Mononuclear cell (primary cell): ENCODE data around the gene POLD4. TPM values are rescaled to one million over a fixed set of nuclear protein-coding genes. Genes with fewer than 3 reads are reported as not detected.
A peak's percentile ranks its signal among the peaks of the same experiment; 100 is the strongest.

ENCODE experiments used
- H3K27me3 ChIP-seq: 2 replicates; pipeline ENCODE4 v1.6.0; 2011; ENCODE audit warnings: low read length, control low read depth; ENCODE audit not compliant: insufficient read depth
- H3K4me1 ChIP-seq: 2 replicates; pipeline ENCODE4 v1.5.1; 2011; ENCODE audit warnings: mild to moderate bottlenecking, low read length, control low read depth; ENCODE audit not compliant: insufficient read depth
- H3K4me3 ChIP-seq: 2 replicates; pipeline ENCODE4 v1.5.1; 2011; ENCODE audit warnings: mild to moderate bottlenecking, low read length, moderate library complexity
- H3K9me3 ChIP-seq: 2 replicates; pipeline ENCODE4 v1.5.1; 2011; ENCODE audit warnings: low read depth, mild to moderate bottlenecking, control low read depth, low read length
- total RNA-seq: library from RNA; depleted of rRNA; stranded (reverse); fragments of >200 nt; gene quantifications from one replicate; pipeline ENCODE4 v1.2.3, GENCODE V29; 2012

The POLD4 gene
- total RNA-seq, 1 donor, result 33.9 TPM

GRCh38 chr11:67376873-67377808, 23.8 kb upstream of the POLD4 start:
- no peak overlapping the region for H3K4me3 ChIP-seq
- peaks cover 50% of the 10 kb centered on the region for H3K4me1 ChIP-seq
- H3K9me3 ChIP-seq, result no peaks in the 10 kb centered on the region
- H3K27me3 ChIP-seq, result no peaks in the 10 kb centered on the region

- Histone ChIP-seq H3K27me3 (no peaks in the 10 kb centered on the region), H3K4me1 (peaks cover 50% of the 10 kb centered on the region), H3K9me3 (no peaks in the 10 kb centered on the region), H3K4me3 (no peak overlapping the region)
Observed at GRCh38 chr11:67376063-67376820, 22.9 kb upstream of the POLD4 start.

GRCh38 chr11:67375320-67376055, 22.1 kb upstream of the POLD4 start:
- Histone ChIP-seq H3K27me3 (no peaks in the 10 kb centered on the region), H3K9me3 (no peaks in the 10 kb centered on the region), H3K4me3 (no peak overlapping the region), H3K4me1 (peaks cover 50% of the 10 kb centered on the region)

- Histone ChIP-seq H3K4me1 (peaks cover 50% of the 10 kb centered on the region), H3K4me3 (no peak overlapping the region), H3K27me3 (no peaks in the 10 kb centered on the region), H3K9me3 (no peaks in the 10 kb centered on the region)
Observed at GRCh38 chr11:67374571-67375281, 21.4 kb upstream of the POLD4 start.

GRCh38 chr11:67373648-67374570, 20.6 kb upstream of the POLD4 start:
- Histone ChIP-seq H3K9me3 (no peaks in the 10 kb centered on the region), H3K4me3 (peak overlapping the region; percentile 58), H3K4me1 (peaks cover 50% of the 10 kb centered on the region), H3K27me3 (no peaks in the 10 kb centered on the region)

- H3K4me3 ChIP-seq, result peak within 1 kb of the TSS; percentile 58
- no peaks in the 10 kb centered on the region for H3K27me3 ChIP-seq
- no peaks in the 10 kb centered on the region for H3K9me3 ChIP-seq
- H3K4me1 ChIP-seq, result peaks cover 52% of the 10 kb centered on the region
Observed at GRCh38 chr11:67372993-67373647, 19.8 kb upstream of the POLD4 start, which contains the start of gene CLCF1. TSS of gene CLCF1 (minus strand) at chr11:67373598. CDS start at chr11:67373539, 59 bp downstream.

- H3K4me1 ChIP-seq, result peaks cover 59% of the 10 kb centered on the region
- H3K4me3 ChIP-seq, result peak overlapping the region; percentile 58
- no peaks in the 10 kb centered on the region for H3K9me3 ChIP-seq
- no peaks in the 10 kb centered on the region for H3K27me3 ChIP-seq
Observed at GRCh38 chr11:67372321-67372992, 19.1 kb upstream of the POLD4 start.

- H3K27me3 ChIP-seq, result no peaks in the 10 kb centered on the region
- H3K4me3 ChIP-seq, result peak overlapping the region; percentile 27
- no peaks in the 10 kb centered on the region for H3K9me3 ChIP-seq
- H3K4me1 ChIP-seq, result peaks cover 64% of the 10 kb centered on the region
Observed at GRCh38 chr11:67371911-67372320, 18.6 kb upstream of the POLD4 start.

GRCh38 chr11:67371189-67371910, 18.0 kb upstream of the POLD4 start:
- H3K27me3 ChIP-seq, result no peaks in the 10 kb centered on the region
- peaks cover 70% of the 10 kb centered on the region for H3K4me1 ChIP-seq
- peak overlapping the region; percentile 27 for H3K4me3 ChIP-seq
- no peaks in the 10 kb centered on the region for H3K9me3 ChIP-seq

GRCh38 chr11:67370351-67371076, 17.2 kb upstream of the POLD4 start:
- H3K27me3 ChIP-seq, result no peaks in the 10 kb centered on the region
- H3K9me3 ChIP-seq, result no peaks in the 10 kb centered on the region
- H3K4me1 ChIP-seq, result peaks cover 78% of the 10 kb centered on the region
- no peak overlapping the region for H3K4me3 ChIP-seq

- H3K4me3 ChIP-seq, result no peak overlapping the region
- H3K4me1 ChIP-seq, result peaks cover 82% of the 10 kb centered on the region
- H3K9me3 ChIP-seq, result no peaks in the 10 kb centered on the region
- H3K27me3 ChIP-seq, result no peaks in the 10 kb centered on the region
Observed at GRCh38 chr11:67369801-67370284, 16.5 kb upstream of the POLD4 start.
